SW 1271 (cell line): ENCODE results near the gene SORBS1.
"Not testable (repeated sequence)": the region's sequence is repeated elsewhere in the genome, so short reads cannot be mapped to it uniquely, and the experiment has no call there.

Experiments
- DNase-seq, 2 experiments: peaks; one replicate each; lab custom pipeline; 2025; lab: John Stamatoyannopoulos, UW

Gene SORBS1

GRCh38 chr10:95482501-95483233, 78.5 kb downstream of the SORBS1 start:
- no peak for DNase-seq

- no peak for DNase-seq
These were observed 80.2 kb downstream of the SORBS1 start for GRCh38 chr10:95480901-95481491.

- no peak for DNase-seq
These were observed 80.9 kb downstream of the SORBS1 start for GRCh38 chr10:95480102-95480900.

DNA sequence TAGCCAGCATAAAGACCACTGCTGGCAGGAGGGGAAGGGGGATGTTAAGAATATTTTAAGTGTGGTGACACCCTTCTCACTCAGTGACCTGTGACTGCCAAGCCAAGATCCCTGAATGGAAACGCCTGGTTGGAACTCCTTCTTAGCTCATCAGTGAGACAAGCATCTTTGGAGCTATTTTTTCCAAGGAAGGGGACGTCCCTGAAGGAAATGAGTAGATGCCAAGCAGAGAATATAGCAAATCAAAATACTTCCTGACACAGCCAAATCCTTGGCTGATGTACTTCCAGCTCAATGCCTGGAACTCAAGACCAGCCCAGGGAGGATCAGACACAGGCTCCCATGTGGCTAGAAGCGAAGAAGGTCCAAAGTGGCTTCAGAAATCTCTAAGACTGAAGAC, 82.2 kb downstream of the SORBS1 start:
- DNase-seq, result no peak

GRCh38 chr10:95478185-95478584, 83.0 kb downstream of the SORBS1 start:
- no peak for DNase-seq

GRCh38 chr10:95477175-95477520, 84.0 kb downstream of the SORBS1 start:
- DNase-seq, result no peak

GRCh38 chr10:95476469-95477174, 84.5 kb downstream of the SORBS1 start:
- DNase-seq, result no peak

DNA sequence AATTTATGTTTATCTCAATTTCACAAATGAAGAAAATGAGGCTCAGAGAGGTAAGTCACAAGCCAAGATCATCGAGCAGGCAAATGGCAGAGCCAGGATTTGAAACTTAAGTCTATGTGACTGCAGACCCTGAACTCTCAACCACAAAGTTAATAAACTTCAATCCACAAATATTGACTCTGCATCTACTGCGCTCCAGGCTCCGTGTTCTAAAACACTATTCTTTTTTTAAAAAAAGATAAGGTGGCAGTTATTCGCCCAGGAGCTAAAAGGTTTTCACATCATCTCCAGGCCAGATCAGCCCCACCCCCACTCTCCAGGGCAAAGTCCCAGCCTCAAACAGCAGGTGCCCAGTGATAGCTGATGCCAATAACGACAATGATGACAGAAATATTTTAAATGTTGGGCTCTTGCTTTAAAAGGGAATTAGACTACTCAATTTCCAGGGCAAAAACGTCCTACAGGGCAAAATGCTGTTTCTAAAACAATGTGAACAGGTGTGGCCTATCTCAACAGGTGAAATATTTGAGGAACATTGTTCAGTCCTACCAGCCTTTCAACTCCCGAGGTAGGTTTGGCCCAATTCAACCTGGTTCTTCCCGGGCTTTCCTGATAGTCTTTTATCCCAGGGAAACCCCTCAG, 85.2 kb downstream of the SORBS1 start:
- DNase-seq, result no peak

GRCh38 chr10:95475003-95475383, 86.2 kb downstream of the SORBS1 start:
- no peak for DNase-seq

DNA sequence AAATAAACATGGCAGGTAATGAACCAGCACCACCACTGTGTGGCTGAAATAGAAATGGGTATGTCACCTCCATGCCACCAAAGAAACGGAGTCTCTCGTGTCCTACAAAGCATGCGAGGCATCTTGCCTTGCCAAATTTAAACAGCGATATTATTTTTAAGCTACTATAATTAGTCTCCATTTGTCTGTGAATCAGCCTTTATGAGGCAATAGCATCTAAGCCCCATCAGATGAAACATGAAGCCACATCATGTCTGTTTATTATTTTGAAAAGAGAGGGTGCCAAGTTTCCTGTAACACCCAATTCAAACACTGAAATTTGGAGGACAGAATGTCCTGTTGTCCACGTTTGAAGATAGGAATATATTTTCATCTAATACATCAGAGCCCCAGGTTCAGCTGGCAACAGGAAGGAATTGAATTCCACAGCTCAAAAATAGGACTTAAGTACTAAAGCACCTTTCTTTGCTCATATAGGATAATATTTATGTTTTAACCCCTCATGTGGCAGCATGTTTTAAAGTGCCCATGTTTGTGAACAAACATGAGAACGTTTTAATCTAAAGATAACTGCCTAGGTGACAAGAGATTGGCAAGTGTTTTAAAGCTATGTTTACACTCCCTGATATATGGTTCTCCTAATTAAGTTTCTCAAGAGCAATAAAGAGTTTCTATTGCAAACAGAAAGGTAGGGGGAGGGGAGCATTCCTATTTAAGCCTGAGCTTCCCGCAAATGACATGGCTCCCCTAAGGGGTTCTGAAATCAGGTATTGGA, 86.8 kb downstream of the SORBS1 start:
- no peak for DNase-seq

- no peak for DNase-seq
These were observed 88.7 kb downstream of the SORBS1 start for GRCh38 chr10:95472304-95473088.

DNA sequence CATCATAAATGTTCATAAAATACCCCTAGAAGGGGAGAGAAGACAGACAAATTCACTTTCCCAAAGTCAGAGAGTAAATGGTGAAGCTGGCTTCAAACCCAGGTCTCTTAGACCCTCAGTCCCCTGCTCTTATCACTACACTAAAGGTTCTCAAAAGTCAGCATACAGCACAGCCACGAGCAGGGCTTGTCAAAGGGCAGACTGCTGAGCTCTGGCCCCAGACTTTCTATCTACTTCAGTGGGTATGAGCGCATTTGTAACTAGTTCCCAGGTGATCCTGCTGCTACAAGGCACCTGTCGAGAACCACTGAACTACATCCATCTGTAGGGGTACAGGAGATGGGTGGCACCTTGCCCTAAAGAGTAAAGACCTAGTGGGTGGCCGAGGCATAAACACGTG, 91.5 kb downstream of the SORBS1 start:
- no peak for DNase-seq

DNA sequence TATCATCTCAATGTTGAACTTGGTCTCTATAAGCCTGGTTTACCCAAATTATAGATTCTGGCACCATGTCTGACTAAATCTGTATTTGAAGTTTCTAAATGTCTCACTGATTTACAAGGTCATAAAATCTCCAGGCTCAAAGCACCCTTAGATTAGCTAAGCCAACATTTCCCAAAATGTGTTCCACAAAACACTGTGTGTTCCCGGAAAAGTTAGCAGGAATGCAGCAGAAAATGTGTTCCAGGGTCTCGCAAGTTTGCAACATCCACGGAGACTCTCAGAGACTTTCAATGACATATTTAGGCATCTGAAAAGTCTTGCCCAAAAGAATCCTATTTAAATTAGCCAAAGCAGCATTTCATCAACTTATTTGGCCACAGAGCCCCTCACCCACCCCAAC, 91.9 kb downstream of the SORBS1 start:
- DNase-seq, result no peak

DNA sequence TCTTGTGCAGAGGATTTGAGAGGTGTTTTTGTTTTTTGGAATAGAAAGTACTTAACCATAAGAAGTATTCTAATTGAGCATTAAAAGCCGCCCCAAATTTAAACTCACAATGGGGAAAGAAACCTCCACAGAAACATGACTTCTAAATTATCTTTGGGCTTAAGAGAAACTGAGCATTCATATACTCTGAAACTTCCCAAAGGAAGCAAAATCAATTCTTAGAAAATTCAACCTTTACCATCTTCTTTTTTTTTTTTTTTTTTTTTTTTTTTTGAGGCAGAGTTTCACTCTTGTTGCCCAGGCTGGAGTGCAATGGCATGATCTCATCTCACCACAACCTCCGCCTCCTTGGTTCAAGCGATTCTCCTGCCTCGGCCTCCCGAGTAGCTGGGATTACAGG, 93.5 kb downstream of the SORBS1 start:
- not testable (repeated sequence) for DNase-seq

DNA sequence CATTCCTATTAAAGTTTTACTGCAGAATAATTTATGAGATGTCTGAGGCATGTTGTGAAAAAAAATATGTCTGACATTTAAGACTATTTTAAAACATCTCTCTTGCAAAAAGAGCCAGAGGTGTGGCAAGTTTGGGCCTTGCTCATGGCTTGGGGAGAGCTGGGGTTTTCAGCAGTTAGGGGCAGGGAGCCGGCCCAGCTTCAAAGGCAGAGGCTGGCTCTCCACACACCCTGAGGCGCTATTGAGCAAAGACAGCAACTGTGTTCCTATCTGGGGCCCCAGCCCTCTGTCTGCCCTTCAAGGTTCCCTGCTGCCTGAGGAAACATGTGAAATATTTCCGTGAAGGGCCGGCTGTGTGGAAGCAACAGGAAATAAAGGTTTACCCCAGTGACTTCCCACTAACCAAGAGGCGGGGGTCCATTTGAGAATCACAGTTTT, 94.0 kb downstream of the SORBS1 start:
- no peak for DNase-seq

DNA sequence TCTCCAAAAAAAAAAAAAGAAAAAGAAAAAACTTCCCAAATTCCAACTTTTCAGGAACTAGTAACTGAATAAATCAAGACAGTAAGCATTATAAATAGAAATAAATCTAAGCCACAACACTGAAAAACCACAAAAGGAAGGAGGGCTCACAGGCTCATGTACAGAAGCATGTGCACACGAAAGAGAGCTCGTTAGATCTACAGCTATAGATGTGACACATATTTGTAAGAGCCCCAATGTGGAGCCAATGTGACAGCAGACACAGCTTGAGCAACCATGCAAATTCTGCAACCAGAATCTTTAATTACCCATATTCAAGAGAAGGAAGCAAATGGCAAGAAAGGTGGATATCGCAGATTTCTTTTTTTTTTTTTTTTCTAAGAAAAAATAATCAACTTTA, 94.7 kb downstream of the SORBS1 start:
- DNase-seq, result no peak

DNA sequence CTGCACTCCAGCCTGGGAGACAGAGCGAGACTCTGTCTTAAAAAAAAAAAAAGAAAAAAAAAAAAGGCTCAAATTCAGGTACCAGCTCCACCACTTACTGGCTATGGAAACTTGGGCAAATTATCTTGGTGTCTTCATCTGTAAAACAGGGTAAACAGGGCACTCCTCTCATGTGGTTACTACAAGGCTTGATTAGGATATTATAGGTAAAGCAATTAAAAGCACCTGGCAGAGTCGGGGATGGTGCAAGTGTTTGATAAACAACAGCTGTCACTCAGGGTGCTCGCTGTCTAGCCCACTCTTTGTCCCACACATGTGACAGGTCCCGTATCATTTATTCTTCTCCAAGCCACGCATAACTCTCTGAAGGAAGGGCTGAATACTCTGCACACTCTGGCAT, 96.9 kb downstream of the SORBS1 start:
- DNase-seq, result no peak

- DNase-seq, result no peak
These were observed 98.2 kb downstream of the SORBS1 start for GRCh38 chr10:95462740-95463667.

- DNase-seq, result no peak
These were observed 99.6 kb downstream of the SORBS1 start for GRCh38 chr10:95461611-95462010.
